GM12873 (cell line): ENCODE measurements around the gene SREBF1.

Source experiments
- CTCF ChIP-seq: IDR thresholded peaks from 2 replicates; pipeline ENCODE4 v1.5.1; 2012; ENCODE audit warnings: low read depth, mild to moderate bottlenecking, moderate library complexity, low read length, control low read depth; ENCODE audit not compliant: insufficient read depth; ENCODE audit errors: missing control alignments

Gene SREBF1

GRCh38 chr17:17772231-17772630 lies 64.6 kb downstream of the SREBF1 start:
- no peak for TF ChIP-seq CTCF

- TF ChIP-seq CTCF: no peak
Measured at GRCh38 chr17:17771498-17772201, 65.1 kb downstream of the SREBF1 start.

GRCh38 chr17:17770632-17771044 lies 66.1 kb downstream of the SREBF1 start:
- TF ChIP-seq CTCF: no peak

GRCh38 chr17:17769869-17770631 lies 66.7 kb downstream of the SREBF1 start:
- no peak for TF ChIP-seq CTCF

GRCh38 chr17:17768424-17769088 lies 68.2 kb downstream of the SREBF1 start:
- no peak for TF ChIP-seq CTCF

- no peak for TF ChIP-seq CTCF
Measured at GRCh38 chr17:17767887-17768418, 68.8 kb downstream of the SREBF1 start.
